ENCODE results near the gene RPL10.

DNA sequence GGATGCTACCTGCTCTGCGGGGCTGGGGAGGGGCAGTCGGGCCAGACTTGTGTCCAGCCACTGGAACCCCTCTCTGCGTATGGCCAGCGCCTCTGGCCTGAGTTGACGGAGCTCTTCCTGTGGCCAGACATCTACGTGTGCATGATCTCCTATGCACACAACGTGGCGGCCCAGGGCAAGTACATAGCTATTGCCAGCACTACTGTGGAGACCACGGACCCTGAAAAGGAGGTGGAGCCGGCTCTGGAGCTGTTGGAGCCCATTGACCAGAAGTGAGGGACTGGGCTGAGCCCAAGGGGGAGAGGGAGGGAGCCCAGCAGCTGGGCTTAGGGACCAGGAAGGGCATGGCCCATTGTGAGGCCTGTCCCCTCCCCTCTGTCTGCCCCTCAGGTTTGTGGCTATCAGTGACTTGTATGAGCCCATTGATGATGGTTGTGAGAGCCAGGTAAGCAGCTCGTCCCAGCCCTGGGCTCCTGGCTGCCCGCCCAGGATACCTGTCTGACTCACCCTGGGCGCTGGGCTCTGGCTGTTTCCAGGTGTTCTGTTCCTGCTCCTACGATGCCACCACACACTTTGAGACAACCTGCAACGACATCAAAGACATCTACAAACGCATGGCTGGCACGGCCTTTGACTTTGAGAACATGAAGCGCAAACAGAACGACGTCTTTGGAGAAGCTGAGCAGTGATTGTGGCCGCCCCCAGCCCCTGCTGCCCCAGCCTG lies 44.0 kb downstream of the RPL10 start:
- TF ChIP-seq, protein P1, sequence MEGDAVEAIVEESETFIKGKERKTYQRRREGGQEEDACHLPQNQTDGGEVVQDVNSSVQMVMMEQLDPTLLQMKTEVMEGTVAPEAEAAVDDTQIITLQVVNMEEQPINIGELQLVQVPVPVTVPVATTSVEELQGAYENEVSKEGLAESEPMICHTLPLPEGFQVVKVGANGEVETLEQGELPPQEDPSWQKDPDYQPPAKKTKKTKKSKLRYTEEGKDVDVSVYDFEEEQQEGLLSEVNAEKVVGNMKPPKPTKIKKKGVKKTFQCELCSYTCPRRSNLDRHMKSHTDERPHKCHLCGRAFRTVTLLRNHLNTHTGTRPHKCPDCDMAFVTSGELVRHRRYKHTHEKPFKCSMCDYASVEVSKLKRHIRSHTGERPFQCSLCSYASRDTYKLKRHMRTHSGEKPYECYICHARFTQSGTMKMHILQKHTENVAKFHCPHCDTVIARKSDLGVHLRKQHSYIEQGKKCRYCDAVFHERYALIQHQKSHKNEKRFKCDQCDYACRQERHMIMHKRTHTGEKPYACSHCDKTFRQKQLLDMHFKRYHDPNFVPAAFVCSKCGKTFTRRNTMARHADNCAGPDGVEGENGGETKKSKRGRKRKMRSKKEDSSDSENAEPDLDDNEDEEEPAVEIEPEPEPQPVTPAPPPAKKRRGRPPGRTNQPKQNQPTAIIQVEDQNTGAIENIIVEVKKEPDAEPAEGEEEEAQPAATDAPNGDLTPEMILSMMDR (IDR thresholded peaks at IDR 0.05) = no peak
- no peak for TF ChIP-seq POLR2A (IDR thresholded peaks at IDR 0.05)
